Activated B cell treated with CpG ODN at 0.5 μM for 24 hours (primary cell): ENCODE data around the gene TXNDC15. TPM values are rescaled to one million over a fixed set of nuclear protein-coding genes. Genes with fewer than 3 reads are reported as not detected.

ENCODE experiments used
- ATAC-seq: fragments of 200-7000 bp; cut with Tn5 transposase; one replicate; pipeline ENCODE4 v1.10.0; 2021; ENCODE audit warnings: low read depth, mild to moderate bottlenecking, moderate library complexity
- CTCF ChIA-PET: fragments of 350-600 bp; sonication (Branson Sonifier 250); formaldehyde crosslinking; loops from one replicate; lab custom pipeline; 2021; ENCODE audit warnings: antibody characterized with exemption; lab: Charles Lee
- POLR2A ChIA-PET: fragments of 350-600 bp; sonication (Branson Sonifier 250); formaldehyde crosslinking; loops from one replicate; lab custom pipeline; 2021; ENCODE audit warnings: antibody characterized with exemption; lab: Charles Lee
- DNase-seq: peaks from one replicate; pipeline ENCODE4 v3.0.0; 2022
- H3K27ac Mint-ChIP-seq: one replicate; pipeline ENCODE4 v1.8.0; 2020; ENCODE audit warnings: mixed read lengths
- H3K27me3 Mint-ChIP-seq: one replicate; pipeline ENCODE4 v1.8.0; 2021; ENCODE audit warnings: mixed read lengths
- H3K36me3 Mint-ChIP-seq: one replicate; pipeline ENCODE4 v1.8.0; 2021; ENCODE audit warnings: low read depth, mixed read lengths
- H3K4me1 Mint-ChIP-seq: one replicate; pipeline ENCODE4 v1.8.0; 2021; ENCODE audit warnings: mixed read lengths
- H3K4me3 Mint-ChIP-seq: one replicate; pipeline ENCODE4 v1.8.0; 2020; ENCODE audit warnings: mild to moderate bottlenecking, mixed read lengths
- H3K9me3 Mint-ChIP-seq: one replicate; pipeline ENCODE4 v1.8.0; 2020; ENCODE audit warnings: mixed read lengths
- intact Hi-C: fragments of 100-400 bp; cut with micrococcal nuclease; formaldehyde crosslinking; loops from one replicate; pipeline ENCODE4 v1.15.1; 2024
- total RNA-seq: library from RNA; stranded (reverse); gene quantifications from 2 replicates; pipeline ENCODE4 v1.2.3, GENCODE V29; 2022
- TF ChIP-seq, protein P1 (sequence below): fragments of 200-600 bp; IDR thresholded peaks from one replicate; pipeline ENCODE4 v1.8.0; 2022; ENCODE audit warnings: antibody characterized with exemption, mild to moderate bottlenecking

Gene TXNDC15
- total RNA-seq, 1 donor from 2014 or later, result 26.6 TPM

DNA sequence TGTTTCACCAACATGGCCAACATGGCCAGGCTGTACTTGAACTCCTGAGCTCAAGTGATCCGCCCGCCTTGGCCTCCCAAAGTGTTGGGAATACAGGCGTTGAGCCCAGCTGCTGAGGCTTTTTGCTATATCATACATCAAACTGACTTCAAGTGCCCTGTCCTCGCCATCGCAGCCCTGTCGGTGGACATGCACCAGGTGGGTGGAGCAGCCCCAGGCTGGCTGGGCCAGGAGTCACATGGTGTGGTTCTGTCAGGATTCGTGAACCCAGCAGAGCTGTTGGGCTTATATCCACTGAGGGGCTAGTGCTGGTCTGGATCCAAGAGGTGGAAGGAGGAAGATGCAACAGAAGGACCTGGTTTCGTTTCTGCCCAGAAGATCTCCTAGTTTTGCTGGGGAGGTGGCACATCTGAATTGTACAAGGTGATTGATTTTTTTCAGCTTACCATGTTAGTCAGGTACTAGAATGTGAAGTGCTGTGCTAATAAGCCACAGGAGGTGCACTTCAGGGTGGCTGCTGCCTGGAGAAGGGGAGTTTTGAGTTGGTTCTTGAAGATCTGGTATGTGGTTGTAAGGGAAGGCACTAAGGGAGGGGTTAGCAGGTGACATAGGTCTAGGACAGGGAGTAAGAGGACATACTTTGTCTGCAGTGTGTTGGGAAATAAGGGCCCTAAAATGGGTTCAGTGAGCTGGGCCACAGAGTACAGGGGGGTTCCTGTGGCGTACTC is 46.8 kb downstream of the TXNDC15 start:
- ATAC-seq (no peak), DNase-seq (no peak)
- no peaks in the 10 kb centered on the region for H3K4me1 Mint-ChIP-seq
- H3K36me3 Mint-ChIP-seq, result peaks cover 42% of the 10 kb centered on the region
- H3K27me3 Mint-ChIP-seq, result no peaks in the 10 kb centered on the region
- intact Hi-C loops, result no loop called here
- no peak overlapping the region for H3K4me3 Mint-ChIP-seq
- TF ChIP-seq, protein P1, sequence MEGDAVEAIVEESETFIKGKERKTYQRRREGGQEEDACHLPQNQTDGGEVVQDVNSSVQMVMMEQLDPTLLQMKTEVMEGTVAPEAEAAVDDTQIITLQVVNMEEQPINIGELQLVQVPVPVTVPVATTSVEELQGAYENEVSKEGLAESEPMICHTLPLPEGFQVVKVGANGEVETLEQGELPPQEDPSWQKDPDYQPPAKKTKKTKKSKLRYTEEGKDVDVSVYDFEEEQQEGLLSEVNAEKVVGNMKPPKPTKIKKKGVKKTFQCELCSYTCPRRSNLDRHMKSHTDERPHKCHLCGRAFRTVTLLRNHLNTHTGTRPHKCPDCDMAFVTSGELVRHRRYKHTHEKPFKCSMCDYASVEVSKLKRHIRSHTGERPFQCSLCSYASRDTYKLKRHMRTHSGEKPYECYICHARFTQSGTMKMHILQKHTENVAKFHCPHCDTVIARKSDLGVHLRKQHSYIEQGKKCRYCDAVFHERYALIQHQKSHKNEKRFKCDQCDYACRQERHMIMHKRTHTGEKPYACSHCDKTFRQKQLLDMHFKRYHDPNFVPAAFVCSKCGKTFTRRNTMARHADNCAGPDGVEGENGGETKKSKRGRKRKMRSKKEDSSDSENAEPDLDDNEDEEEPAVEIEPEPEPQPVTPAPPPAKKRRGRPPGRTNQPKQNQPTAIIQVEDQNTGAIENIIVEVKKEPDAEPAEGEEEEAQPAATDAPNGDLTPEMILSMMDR, result no peak
- POLR2A ChIA-PET, result no interaction called here
- H3K27ac Mint-ChIP-seq, result no peak overlapping the region
- no peaks in the 10 kb centered on the region for H3K9me3 Mint-ChIP-seq
- CTCF ChIA-PET, result no interaction called here

DNA sequence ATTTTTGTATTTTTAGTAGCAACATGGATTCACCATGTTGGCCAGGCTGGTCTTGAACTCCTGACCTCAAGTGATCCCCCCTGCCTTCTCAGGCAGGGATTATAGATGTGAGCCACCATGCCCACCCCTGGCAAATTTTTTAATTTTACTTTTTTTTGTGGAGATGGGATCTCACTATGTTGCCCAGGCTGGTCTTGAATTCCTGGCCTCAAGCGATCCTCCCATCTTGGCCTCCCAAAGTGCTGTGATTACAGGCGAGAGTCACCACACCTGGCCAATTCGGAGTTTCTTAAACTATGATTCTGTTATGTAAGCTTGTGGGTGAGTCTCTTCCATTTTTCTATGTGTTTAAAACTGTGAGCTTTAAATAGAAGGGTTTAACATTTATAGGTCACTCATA is 58.3 kb downstream of the TXNDC15 start:
- H3K36me3 Mint-ChIP-seq, result peaks cover 41% of the 10 kb centered on the region
- no peaks in the 10 kb centered on the region for H3K9me3 Mint-ChIP-seq
- no peaks in the 10 kb centered on the region for H3K27me3 Mint-ChIP-seq
- ChIA-PET POLR2A (no interaction called here), CTCF (no interaction called here)
- TF ChIP-seq, protein P1, result no peak
- DNase-seq (no peak), ATAC-seq (no peak)
- no peak overlapping the region for H3K4me3 Mint-ChIP-seq
- intact Hi-C loops, result no loop called here
- no peak overlapping the region for H3K27ac Mint-ChIP-seq
- H3K4me1 Mint-ChIP-seq, result peaks cover 2% of the 10 kb centered on the region

DNA sequence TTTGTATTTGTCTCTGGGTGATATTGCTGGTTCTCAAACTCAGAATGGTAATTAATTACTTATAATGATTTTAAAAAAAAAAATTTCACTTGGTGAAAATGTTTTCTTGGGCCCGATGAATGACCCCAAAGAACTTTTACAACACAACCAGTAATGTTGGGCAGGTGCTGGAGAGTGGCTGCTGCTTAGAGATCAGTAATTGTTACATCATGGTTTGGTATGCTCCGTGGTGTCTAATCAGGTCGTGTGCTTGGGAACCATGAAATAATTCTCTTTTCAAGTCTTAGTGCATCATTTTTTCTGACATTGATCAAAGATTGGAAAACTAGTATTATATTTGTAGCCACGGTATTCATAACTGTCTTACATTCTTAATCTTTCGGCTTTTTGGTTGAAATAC is 60.0 kb downstream of the TXNDC15 start:
- Mint-ChIP-seq H3K9me3 (no peaks in the 10 kb centered on the region), H3K27ac (no peak overlapping the region)
- intact Hi-C loops, result no loop called here

DNA sequence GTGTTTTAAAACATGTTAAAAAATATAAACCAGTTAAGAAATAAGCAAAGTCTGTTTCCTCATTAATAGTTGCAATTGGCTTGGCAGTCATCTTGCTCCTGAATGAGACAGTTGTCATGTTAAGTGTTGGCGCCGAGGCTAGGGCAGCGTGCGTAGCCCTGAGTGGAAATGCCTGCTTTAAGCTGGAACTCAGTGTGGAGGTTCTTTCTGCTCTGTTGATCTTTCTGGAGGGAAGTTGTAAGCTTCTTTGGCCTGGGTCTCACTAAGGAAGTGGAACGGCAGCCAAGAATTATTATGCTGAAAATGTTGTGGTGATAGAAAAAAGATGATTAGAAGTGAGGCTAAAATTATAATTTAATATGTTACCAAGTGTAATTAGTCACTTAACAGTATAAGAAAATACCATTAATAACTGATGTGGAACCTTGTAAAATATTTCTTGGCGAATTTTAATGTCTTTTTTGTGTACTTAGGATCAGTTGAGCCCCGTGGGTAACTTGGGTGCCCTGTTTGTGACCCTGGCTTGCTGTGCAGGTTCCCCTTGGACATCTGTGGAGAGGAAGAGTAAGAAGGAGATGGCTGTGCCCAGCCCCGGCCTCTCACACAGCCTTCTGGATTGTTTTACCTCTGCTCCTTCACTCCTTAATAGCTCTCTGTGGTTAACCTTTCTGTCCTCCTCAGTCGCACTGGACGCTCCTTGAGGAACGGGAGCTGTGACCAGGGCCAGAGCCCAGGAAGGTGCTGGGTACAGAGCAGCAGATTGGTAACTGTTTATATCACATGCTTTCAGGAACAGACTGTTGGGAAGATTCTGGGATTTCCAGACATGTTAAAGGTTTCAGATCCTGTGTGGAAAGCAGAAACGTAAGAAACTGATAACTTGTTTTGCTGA is 61.8 kb downstream of the TXNDC15 start:
- Mint-ChIP-seq H3K36me3 (peaks cover 39% of the 10 kb centered on the region), H3K9me3 (no peaks in the 10 kb centered on the region), H3K4me3 (no peak overlapping the region), H3K4me1 (no peaks in the 10 kb centered on the region), H3K27me3 (no peaks in the 10 kb centered on the region), H3K27ac (no peak overlapping the region)
- ChIA-PET CTCF (no interaction called here), POLR2A (no interaction called here)
- intact Hi-C loops, result no loop called here
- DNase-seq (no peak), ATAC-seq (no peak)
- TF ChIP-seq, protein P1, result no peak

More for the DNA sequence above, 60.0 kb downstream of the TXNDC15 start:
- ATAC-seq, result no peak
- Mint-ChIP-seq H3K4me1 (peaks cover 2% of the 10 kb centered on the region), H3K36me3 (peaks cover 42% of the 10 kb centered on the region), H3K4me3 (no peak overlapping the region), H3K27me3 (no peaks in the 10 kb centered on the region)
- no peak for DNase-seq
- ChIA-PET POLR2A (no interaction called here), CTCF (no interaction called here)
- TF ChIP-seq, protein P1, result no peak

DNA sequence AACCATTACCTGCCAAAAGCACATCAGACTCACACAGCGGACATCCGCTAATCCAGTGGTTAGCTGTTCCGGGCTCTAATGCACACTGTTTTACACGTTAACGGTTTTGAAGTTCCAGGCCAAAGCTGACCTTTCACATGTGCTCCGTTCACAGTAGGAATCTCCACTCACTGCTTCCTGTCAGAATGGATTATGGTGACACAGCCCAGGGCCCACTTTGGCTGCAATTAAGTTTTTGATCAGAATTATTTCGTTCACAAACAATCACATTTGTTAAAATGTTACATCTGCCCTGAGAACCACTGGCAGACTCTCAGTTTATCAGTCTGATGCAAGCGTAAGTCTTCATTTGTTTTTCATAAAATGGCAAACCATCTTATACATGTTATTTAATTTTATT is 63.4 kb downstream of the TXNDC15 start:
- intact Hi-C loops, result no loop called here
- DNase-seq, result no peak
- ChIA-PET CTCF (no interaction called here), POLR2A (no interaction called here)
- no peaks in the 10 kb centered on the region for H3K27me3 Mint-ChIP-seq
- H3K4me1 Mint-ChIP-seq, result no peaks in the 10 kb centered on the region
- TF ChIP-seq, protein P1, result no peak
- H3K27ac Mint-ChIP-seq, result no peak overlapping the region
- H3K4me3 Mint-ChIP-seq, result no peak overlapping the region
- no peak for ATAC-seq
- H3K9me3 Mint-ChIP-seq, result no peaks in the 10 kb centered on the region
- peaks cover 32% of the 10 kb centered on the region for H3K36me3 Mint-ChIP-seq
